Duodenal mucosa (tissue), 2 donors: Measurements from ENCODE around the gene GALNT6.

Source experiments
- H3K27ac ChIP-seq: one replicate; pipeline ENCODE4 v1.7.0; 2013; ENCODE audit warnings: low read depth, low read length
- H3K27me3 ChIP-seq, 2 donors: one replicate each; pipeline ENCODE4 v1.7.0; 2013; ENCODE audit warnings: low read length in 2 of 2, control low read depth in 1 of 2; ENCODE audit not compliant: insufficient read depth in 2 of 2, control insufficient read depth in 1 of 2
- H3K36me3 ChIP-seq, 2 donors: one replicate each; pipeline ENCODE4 v1.7.0; 2013; ENCODE audit warnings: low read length in 2 of 2, control low read depth in 1 of 2; ENCODE audit not compliant: insufficient read depth in 2 of 2, control insufficient read depth in 1 of 2
- H3K4me1 ChIP-seq, 2 donors: one replicate each; pipeline ENCODE4 v1.7.0; 2013; ENCODE audit warnings: low read length in 2 of 2, control low read depth in 1 of 2; ENCODE audit not compliant: insufficient read depth in 2 of 2, control insufficient read depth in 1 of 2
- H3K4me3 ChIP-seq, 2 donors: one replicate each; pipeline ENCODE4 v1.7.0; 2013; ENCODE audit warnings: low read length in 2 of 2, low read depth in 1 of 2
- H3K9ac ChIP-seq, 2 donors: one replicate each; pipeline ENCODE4 v1.7.0; 2013; ENCODE audit warnings: low read length in 2 of 2, low read depth in 1 of 2
- H3K9me3 ChIP-seq, 2 donors: one replicate each; pipeline ENCODE4 v1.7.0; 2013; ENCODE audit warnings: low read length in 2 of 2, control low read depth in 1 of 2; ENCODE audit not compliant: control insufficient read depth in 1 of 2

Gene GALNT6

GRCh38 chr12:51383269-51383905 is 7.8 kb downstream of the GALNT6 start:
- Histone ChIP-seq H3K36me3 (peaks cover 14 to 27% of the 10 kb centered on the region in 2 donors), H3K4me1 (peaks cover 0 to 10% of the 10 kb centered on the region in 2 donors), H3K9me3 (no peaks in the 10 kb centered on the region), H3K4me3 (no peak overlapping the region), H3K27me3 (no peaks in the 10 kb centered on the region), H3K9ac (no peak overlapping the region), H3K27ac (no peak overlapping the region)

- peaks cover 0 to 8% of the 10 kb centered on the region in 2 donors for H3K4me1 ChIP-seq
- H3K36me3 ChIP-seq: peaks cover 14 to 34% of the 10 kb centered on the region in 2 donors
- no peak overlapping the region for H3K9ac ChIP-seq
- H3K9me3 ChIP-seq: no peaks in the 10 kb centered on the region
- no peaks in the 10 kb centered on the region for H3K27me3 ChIP-seq
- H3K4me3 ChIP-seq: no peak overlapping the region
- no peak overlapping the region for H3K27ac ChIP-seq
These were observed 9.0 kb downstream of the GALNT6 start for GRCh38 chr12:51382173-51382572.

- H3K4me1 ChIP-seq: peaks cover 0 to 8% of the 10 kb centered on the region in 2 donors
- H3K36me3 ChIP-seq: peaks cover 14 to 41% of the 10 kb centered on the region in 2 donors
- H3K9me3 ChIP-seq: no peaks in the 10 kb centered on the region
- H3K27me3 ChIP-seq: no peaks in the 10 kb centered on the region
- no peak overlapping the region for H3K27ac ChIP-seq
- H3K4me3 ChIP-seq: no peak overlapping the region
- no peak overlapping the region for H3K9ac ChIP-seq
These were observed 9.8 kb downstream of the GALNT6 start for GRCh38 chr12:51381226-51382079.

- Histone ChIP-seq H3K36me3 (peaks cover 16 to 45% of the 10 kb centered on the region in 2 donors), H3K9me3 (no peaks in the 10 kb centered on the region), H3K9ac (no peak overlapping the region), H3K27ac (no peak overlapping the region), H3K4me1 (peaks cover 0 to 8% of the 10 kb centered on the region in 2 donors), H3K4me3 (no peak overlapping the region), H3K27me3 (no peaks in the 10 kb centered on the region)
These were observed 11.6 kb downstream of the GALNT6 start for GRCh38 chr12:51379571-51379970.

GRCh38 chr12:51378749-51379148 is 12.5 kb downstream of the GALNT6 start:
- H3K4me1 ChIP-seq: peaks cover 0 to 7% of the 10 kb centered on the region in 2 donors
- no peak overlapping the region for H3K4me3 ChIP-seq
- H3K36me3 ChIP-seq: peaks cover 20 to 49% of the 10 kb centered on the region in 2 donors
- no peaks in the 10 kb centered on the region for H3K27me3 ChIP-seq
- H3K27ac ChIP-seq: no peak overlapping the region
- no peak overlapping the region for H3K9ac ChIP-seq
- H3K9me3 ChIP-seq: no peaks in the 10 kb centered on the region

- peaks cover 22 to 44% of the 10 kb centered on the region in 2 donors for H3K36me3 ChIP-seq
- H3K27ac ChIP-seq: no peak overlapping the region
- no peaks in the 10 kb centered on the region for H3K9me3 ChIP-seq
- no peak overlapping the region for H3K4me3 ChIP-seq
- no peaks in the 10 kb centered on the region for H3K4me1 ChIP-seq
- H3K27me3 ChIP-seq: no peaks in the 10 kb centered on the region
- no peak overlapping the region for H3K9ac ChIP-seq
These were observed 13.9 kb downstream of the GALNT6 start for GRCh38 chr12:51377099-51377984.

GRCh38 chr12:51374856-51375255 is 16.4 kb downstream of the GALNT6 start:
- Histone ChIP-seq H3K27me3 (no peaks in the 10 kb centered on the region), H3K4me1 (peaks cover 8 to 9% of the 10 kb centered on the region in 2 donors), H3K9me3 (no peaks in the 10 kb centered on the region), H3K9ac (no peak overlapping the region), H3K4me3 (no peak overlapping the region), H3K36me3 (peaks cover 19 to 40% of the 10 kb centered on the region in 2 donors), H3K27ac (no peak overlapping the region)

GRCh38 chr12:51374361-51374760 is 16.8 kb downstream of the GALNT6 start:
- H3K4me3 ChIP-seq: no peak overlapping the region
- no peaks in the 10 kb centered on the region for H3K27me3 ChIP-seq
- no peak overlapping the region for H3K9ac ChIP-seq
- H3K9me3 ChIP-seq: no peaks in the 10 kb centered on the region
- no peak overlapping the region for H3K27ac ChIP-seq
- peaks cover 13% of the 10 kb centered on the region in 2 donors for H3K4me1 ChIP-seq
- peaks cover 14 to 35% of the 10 kb centered on the region in 2 donors for H3K36me3 ChIP-seq

- Histone ChIP-seq H3K4me1 (peaks cover 22% of the 10 kb centered on the region in 2 donors), H3K27ac (no peak overlapping the region), H3K9me3 (no peaks in the 10 kb centered on the region), H3K27me3 (no peaks in the 10 kb centered on the region), H3K9ac (no peak overlapping the region), H3K36me3 (peaks cover 8 to 28% of the 10 kb centered on the region in 2 donors), H3K4me3 (no peak overlapping the region)
These were observed 18.0 kb downstream of the GALNT6 start for GRCh38 chr12:51373187-51373586.
